Measurements from ENCODE around the gene TUBGCP6.

The TUBGCP6 gene

DNA sequence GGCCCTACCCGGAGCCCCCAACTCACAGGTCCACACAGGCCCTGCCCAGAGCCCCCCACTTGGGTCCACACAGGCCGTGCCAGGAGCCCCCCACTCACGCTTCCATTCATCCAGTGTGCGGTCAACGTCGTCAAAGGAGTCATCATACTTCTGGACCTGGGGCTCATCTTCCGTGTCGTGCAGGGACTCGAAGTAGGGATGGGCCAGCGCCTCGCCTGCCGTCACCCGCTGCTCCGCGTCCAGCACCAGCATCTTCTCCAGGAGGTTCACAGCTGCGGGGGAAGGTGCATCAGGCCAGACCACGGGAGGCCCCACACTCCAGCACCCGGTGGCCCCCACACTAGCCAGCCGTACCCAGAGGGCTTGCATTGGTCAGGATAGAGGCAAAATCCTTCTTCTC lies 10.3 kb upstream of the TUBGCP6 start:
- DNase-seq (no peak), ATAC-seq (ENCODE audit: insufficient read depth, low read depth) (no peak)
- H3K4me3 ChIP-seq (ENCODE audit: low read depth in 1 of 2, low read length in 2 of 2) = no peak overlapping the region
- peaks cover 8% of the 10 kb centered on the region for H3K79me2 ChIP-seq (ENCODE audit: insufficient read depth, low read length)
- peaks cover 8% of the 10 kb centered on the region; the same call in 1 of the 2 replicates for H3K36me3 ChIP-seq (ENCODE audit: insufficient read depth, low read length)
- H3K9me3 ChIP-seq (ENCODE audit: insufficient read depth, low read length, severe bottlenecking) = no peaks in the 10 kb centered on the region
- H3K4me1 ChIP-seq (ENCODE audit: insufficient read depth, low read length) = peaks cover 19% of the 10 kb centered on the region
- H3K4me2 ChIP-seq (ENCODE audit: insufficient read depth, low read length) = no peak overlapping the region
- TF ChIP-seq, protein P1, sequence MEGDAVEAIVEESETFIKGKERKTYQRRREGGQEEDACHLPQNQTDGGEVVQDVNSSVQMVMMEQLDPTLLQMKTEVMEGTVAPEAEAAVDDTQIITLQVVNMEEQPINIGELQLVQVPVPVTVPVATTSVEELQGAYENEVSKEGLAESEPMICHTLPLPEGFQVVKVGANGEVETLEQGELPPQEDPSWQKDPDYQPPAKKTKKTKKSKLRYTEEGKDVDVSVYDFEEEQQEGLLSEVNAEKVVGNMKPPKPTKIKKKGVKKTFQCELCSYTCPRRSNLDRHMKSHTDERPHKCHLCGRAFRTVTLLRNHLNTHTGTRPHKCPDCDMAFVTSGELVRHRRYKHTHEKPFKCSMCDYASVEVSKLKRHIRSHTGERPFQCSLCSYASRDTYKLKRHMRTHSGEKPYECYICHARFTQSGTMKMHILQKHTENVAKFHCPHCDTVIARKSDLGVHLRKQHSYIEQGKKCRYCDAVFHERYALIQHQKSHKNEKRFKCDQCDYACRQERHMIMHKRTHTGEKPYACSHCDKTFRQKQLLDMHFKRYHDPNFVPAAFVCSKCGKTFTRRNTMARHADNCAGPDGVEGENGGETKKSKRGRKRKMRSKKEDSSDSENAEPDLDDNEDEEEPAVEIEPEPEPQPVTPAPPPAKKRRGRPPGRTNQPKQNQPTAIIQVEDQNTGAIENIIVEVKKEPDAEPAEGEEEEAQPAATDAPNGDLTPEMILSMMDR (IDR thresholded peaks at IDR 0.05; ENCODE audit: borderline replicate concordance, extremely low read depth, low read length, poor library complexity, severe bottlenecking) = no peak
- TF ChIP-seq EZH2 (IDR thresholded peaks at IDR 0.05; ENCODE audit: borderline replicate concordance, low read depth, low read length, severe bottlenecking) = no peak
- no peak overlapping the region for H3K9ac ChIP-seq (ENCODE audit: low read depth, low read length)
- no peak overlapping the region for H2AFZ ChIP-seq (ENCODE audit: low read depth, low read length)
- H3K27me3 ChIP-seq (ENCODE audit: insufficient read depth, low read length, poor library complexity) = no peaks in the 10 kb centered on the region
- no peak overlapping the region for H3K27ac ChIP-seq (ENCODE audit: low read length)
- H4K20me1 ChIP-seq (ENCODE audit: insufficient read depth, low read length) = peaks cover 8% of the 10 kb centered on the region

DNA sequence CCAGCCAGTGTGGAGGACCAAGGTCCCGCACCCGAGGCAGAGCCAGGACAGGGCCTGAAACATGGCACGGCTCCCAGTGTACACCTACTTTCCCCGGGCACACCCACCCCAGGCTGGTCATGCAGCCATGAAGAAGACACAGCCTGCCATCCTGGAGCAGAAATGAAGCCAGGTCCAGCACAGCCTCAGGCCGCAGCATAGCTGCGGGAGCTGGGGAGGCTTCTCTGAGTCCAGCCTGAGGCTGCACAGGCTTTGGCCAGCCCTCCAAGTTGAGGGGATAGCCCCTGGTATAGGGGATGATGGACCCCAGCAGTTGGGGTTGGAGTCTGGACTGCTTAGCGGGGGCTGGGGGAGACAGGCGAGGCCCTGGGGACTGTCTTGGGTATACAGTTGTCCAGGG lies 9.1 kb upstream of the TUBGCP6 start:
- Histone ChIP-seq H3K27me3 (ENCODE audit: insufficient read depth, low read length, poor library complexity) (no peaks in the 10 kb centered on the region), H3K36me3 (ENCODE audit: insufficient read depth, low read length) (peaks cover 17% of the 10 kb centered on the region), H3K79me2 (ENCODE audit: insufficient read depth, low read length) (peaks cover 18% of the 10 kb centered on the region), H3K4me1 (ENCODE audit: insufficient read depth, low read length) (peaks cover 28% of the 10 kb centered on the region), H3K4me2 (ENCODE audit: insufficient read depth, low read length) (no peak overlapping the region), H3K9ac (ENCODE audit: low read depth, low read length) (no peak overlapping the region), H2AFZ (ENCODE audit: low read depth, low read length) (no peak overlapping the region), H3K27ac (ENCODE audit: low read length) (no peak overlapping the region), H4K20me1 (ENCODE audit: insufficient read depth, low read length) (peaks cover 17% of the 10 kb centered on the region), H3K9me3 (ENCODE audit: insufficient read depth, low read length, severe bottlenecking) (no peaks in the 10 kb centered on the region), H3K4me3 (ENCODE audit: low read depth in 1 of 2, low read length in 2 of 2) (no peak overlapping the region)
- DNase-seq (no peak), ATAC-seq (ENCODE audit: insufficient read depth, low read depth) (no peak)
- no peak for TF ChIP-seq EZH2 (IDR thresholded peaks at IDR 0.05; ENCODE audit: borderline replicate concordance, low read depth, low read length, severe bottlenecking)
- TF ChIP-seq, protein P1 (IDR thresholded peaks at IDR 0.05; ENCODE audit: borderline replicate concordance, extremely low read depth, low read length, poor library complexity, severe bottlenecking) = no peak

DNA sequence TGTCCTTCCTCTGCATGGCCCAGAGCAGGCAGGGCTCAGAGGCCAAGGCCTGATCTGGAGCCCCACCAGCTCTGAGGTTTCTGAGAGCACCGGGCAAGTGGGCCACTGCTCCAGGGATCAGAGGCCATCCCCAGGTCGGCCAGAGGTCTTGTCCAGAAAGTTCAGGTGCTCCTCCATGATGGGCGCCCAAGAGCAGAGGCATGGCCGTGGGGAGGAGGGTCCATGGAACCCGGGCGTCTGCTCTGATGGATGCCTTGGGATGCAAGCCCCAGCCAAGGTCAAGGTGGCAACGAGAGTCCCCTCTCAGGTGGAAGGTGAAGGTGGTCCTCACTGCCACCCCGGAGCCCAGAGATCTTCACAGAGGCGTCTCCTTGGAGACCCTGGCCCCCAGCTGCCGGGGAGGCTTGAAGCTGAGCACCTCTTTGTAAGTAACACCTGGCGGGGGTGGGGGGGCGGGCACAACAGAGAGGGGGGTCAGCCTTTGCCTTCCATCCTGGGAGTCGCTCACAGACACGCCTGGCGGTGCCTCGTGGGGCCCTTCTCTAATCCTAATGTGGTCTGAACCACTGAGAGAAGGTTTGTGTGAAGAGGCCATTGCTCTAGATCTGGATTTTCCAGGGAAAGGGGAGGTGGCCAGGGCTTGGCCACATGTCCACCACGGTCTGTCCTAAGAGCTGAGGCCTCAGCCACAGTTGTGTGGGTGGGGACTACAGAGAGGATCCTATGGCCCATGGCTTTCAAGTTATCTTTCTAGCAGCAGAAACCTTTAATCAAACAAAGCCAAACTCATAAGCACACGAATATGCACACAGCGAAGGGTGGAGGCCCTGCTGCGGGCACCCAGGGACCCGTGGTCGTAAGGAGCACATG lies 8.5 kb upstream of the TUBGCP6 start:
- H3K79me2 ChIP-seq (ENCODE audit: insufficient read depth, low read length) = peaks cover 21% of the 10 kb centered on the region
- no peaks in the 10 kb centered on the region for H3K27me3 ChIP-seq (ENCODE audit: insufficient read depth, low read length, poor library complexity)
- no peak overlapping the region for H2AFZ ChIP-seq (ENCODE audit: low read depth, low read length)
- TF ChIP-seq, protein P1 (IDR thresholded peaks at IDR 0.05; ENCODE audit: borderline replicate concordance, extremely low read depth, low read length, poor library complexity, severe bottlenecking) = no peak
- TF ChIP-seq EZH2 (IDR thresholded peaks at IDR 0.05; ENCODE audit: borderline replicate concordance, low read depth, low read length, severe bottlenecking) = no peak
- H3K27ac ChIP-seq (ENCODE audit: low read length) = no peak overlapping the region
- no peak overlapping the region for H3K4me3 ChIP-seq (ENCODE audit: low read depth in 1 of 2, low read length in 2 of 2)
- H3K9me3 ChIP-seq (ENCODE audit: insufficient read depth, low read length, severe bottlenecking) = no peaks in the 10 kb centered on the region
- H3K9ac ChIP-seq (ENCODE audit: low read depth, low read length) = no peak overlapping the region
- H4K20me1 ChIP-seq (ENCODE audit: insufficient read depth, low read length) = peaks cover 17% of the 10 kb centered on the region
- H3K4me2 ChIP-seq (ENCODE audit: insufficient read depth, low read length) = no peak overlapping the region
- DNase-seq (no peak), ATAC-seq (ENCODE audit: insufficient read depth, low read depth) (no peak)
- peaks cover 23% of the 10 kb centered on the region for H3K36me3 ChIP-seq (ENCODE audit: insufficient read depth, low read length)
- H3K4me1 ChIP-seq (ENCODE audit: insufficient read depth, low read length) = peaks cover 28% of the 10 kb centered on the region
